Pancreas (tissue), 10 donors: ENCODE data around the gene EPB41L5. TPM values are rescaled to one million over a fixed set of nuclear protein-coding genes. Genes with fewer than 3 reads are reported as not detected.
"Not testable (repeated sequence)": the region's sequence is repeated elsewhere in the genome, so short reads cannot be mapped to it uniquely, and the experiment has no call there.

Experiments used
- ATAC-seq, 4 donors: fragments of 200-7000 bp; cut with Tn5 transposase; one replicate each; pipeline versions ENCODE4 v1.8.0 to v1.9.1; 2020; ENCODE audit warnings: mild to moderate bottlenecking in 4 of 4, moderate library complexity in 4 of 4
- DNase-seq, 6 donors: peaks; one replicate each; pipeline ENCODE4 v3.0.0-alpha.2; 2020
- FAIRE-seq: peaks from 2 replicates; lab custom pipeline; 2012; peaks lifted over from hg19 to GRCh38; lab: Jason Lieb, UNC
- H3K27ac ChIP-seq, 4 donors: fragments of 200-600 bp; sonication (generic); 1 replicate in 3 of 4; 2 replicates in 1 of 4; pipeline versions ENCODE4 v1.5.0 to v1.8.0; 2020
- H3K27me3 ChIP-seq, 4 donors: fragments of 200-600 bp; one replicate each; pipeline ENCODE4 v1.8.0; 2021
- H3K36me3 ChIP-seq, 3 donors: fragments of 200-600 bp; sonication (generic) in 1 of 3; one replicate each; pipeline versions ENCODE4 v1.5.0 to v1.8.0; 2020 to 2021
- H3K4me1 ChIP-seq, 3 donors: fragments of 200-600 bp; one replicate each; pipeline ENCODE4 v1.8.0; 2021
- H3K4me3 ChIP-seq, 4 donors: fragments of 200-600 bp; sonication (generic) in 2 of 4; one replicate each; pipeline versions ENCODE4 v1.5.0 to v1.8.0; 2020 to 2021
- H3K9me3 ChIP-seq, 4 donors: fragments of 200-600 bp; one replicate each; pipeline ENCODE4 v1.8.0; 2021
- CTCF ChIP-seq, 4 donors: fragments of 200-600 bp; sonication (generic) in 3 of 4; IDR thresholded peaks; one replicate each; pipeline versions ENCODE4 v1.5.0 to v1.8.0; 2021; ENCODE audit warnings: antibody characterized with exemption in 4 of 4
- WGBS, 2 donors: extraction: QIAGEN DNeasy Blood & Tissue Kit; methylation state at CpG; one replicate each; pipeline ENCODE4 v1.1.7; 2013; 5-methylcytosine and 5-hydroxymethylcytosine counted together
- intact Hi-C, 3 donors: fragments of 100-400 bp; cut with DNase I; formaldehyde crosslinking; loops; one replicate each; pipeline versions ENCODE4 v1.11.1 to v1.14.2; 2022
- polyA plus RNA-seq, 2 donors: library from polyadenylated mRNA; stranded (reverse); fragments of 200-250 nt; gene quantifications; one replicate each; pipeline ENCODE4 v1.2.3, GENCODE V29; 2013
- total RNA-seq, 6 donors: library from RNA; stranded (reverse); fragmentation: NEBNext Ultra II Directional in 4 of 6; extraction: Animal tissue kit (Norgen Biotek cat#: 25700) in 4 of 6; gene quantifications; one replicate each; pipeline versions ENCODE4 v1.2.1 to v1.2.4, GENCODE V29; 2021 to 2023
- donor health status: healthy with polysubstance abuse.
- donor health status: DM: no; HTN: no; CAD: no; lungs with moderate emphysema.
- donor health status: DM: no; HTN: no; CAD: no.
- donor health status: control.
- donor health status: control.
- donor health status: Bipolar disorder and iron deficiency.
- donor health status: DM: yes; HTN: yes; CAD: no.
- donor health status: DM: no; HTN: no; CAD: no.
- donor health status: DM: no; HTN: no; CAD: no.
- donor health status: DM: yes; HTN: yes; CAD: no.

EPB41L5 gene
- total and polyA plus RNA-seq, 8 donors, result 7.3 to 23.8 (median 20.5) TPM

DNA sequence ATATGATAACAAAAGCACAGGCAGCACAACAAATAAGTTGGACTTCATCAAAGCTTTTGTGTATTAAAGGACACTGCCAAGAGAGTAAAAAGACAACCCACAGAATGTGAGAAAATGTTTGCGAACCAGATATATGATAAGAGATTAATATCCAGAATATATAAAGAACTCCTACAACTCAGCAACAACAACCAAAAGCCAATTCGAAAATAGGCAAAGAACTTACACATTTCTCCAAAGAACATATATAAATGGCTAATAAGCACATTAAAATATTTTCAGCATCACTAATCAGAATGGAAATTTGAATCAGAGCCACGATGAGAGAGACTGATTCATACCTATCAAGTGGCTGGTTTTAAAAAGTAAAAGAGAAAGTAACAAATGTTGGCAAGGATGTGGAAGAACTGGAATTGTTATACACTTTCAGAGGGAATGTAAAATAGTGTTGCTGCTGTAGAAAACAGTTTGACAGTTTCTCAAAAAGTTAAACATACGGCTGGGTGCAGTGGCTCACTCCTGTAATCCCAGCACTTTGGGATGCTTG lies 25.2 kb downstream of the EPB41L5 start:
- ATAC-seq (no peak), FAIRE-seq (no peak), DNase-seq (no peak)
- no peaks in the 10 kb centered on the region for H3K4me1 ChIP-seq
- intact Hi-C loops, result no loop called here
- no peak for TF ChIP-seq CTCF (IDR thresholded peaks at IDR 0.05)
- H3K36me3 ChIP-seq, result no peaks in the 10 kb centered on the region
- WGBS, 2 donors, result 81 to 90% methylated on average over 4 of the region's 4 CpGs
- no peaks in the 10 kb centered on the region for H3K9me3 ChIP-seq
- no peak overlapping the region for H3K4me3 ChIP-seq
- no peak overlapping the region for H3K27ac ChIP-seq
- no peaks in the 10 kb centered on the region for H3K27me3 ChIP-seq

- Histone ChIP-seq H3K27ac (no peak overlapping the region), H3K4me3 (no peak overlapping the region), H3K9me3 (no peaks in the 10 kb centered on the region), H3K4me1 (no peaks in the 10 kb centered on the region), H3K36me3 (no peaks in the 10 kb centered on the region), H3K27me3 (no peaks in the 10 kb centered on the region)
- ATAC-seq, result no peak
- no peak for TF ChIP-seq CTCF (IDR thresholded peaks at IDR 0.05)
- WGBS, 2 donors, result 32 to 38% methylated on average over 1 of the region's 1 CpG
- peak; percentile 20 for FAIRE-seq
- DNase-seq, result no peak
- intact Hi-C loops, result no loop called here
These were observed 29.5 kb downstream of the EPB41L5 start for GRCh38 chr2:120042359-120042758.

DNA sequence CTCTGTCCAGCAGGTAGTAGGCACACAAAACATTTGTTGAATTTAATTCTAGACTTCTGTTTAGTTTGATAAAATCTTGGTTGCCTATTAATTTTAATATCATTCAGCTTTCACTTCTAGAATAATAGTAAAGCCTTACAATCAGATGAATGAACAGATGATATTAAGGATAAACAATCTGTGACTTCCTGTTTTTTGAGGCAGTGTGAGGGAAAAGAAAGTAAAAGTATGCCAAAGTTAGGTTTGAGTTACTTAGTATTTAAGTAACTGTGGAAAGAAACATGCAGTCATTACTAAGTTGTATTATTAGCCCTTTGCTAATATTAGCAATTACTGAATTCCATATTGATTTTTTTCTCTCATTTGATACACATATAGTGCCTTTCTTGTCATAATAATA lies 31.5 kb downstream of the EPB41L5 start:
- no peak for TF ChIP-seq CTCF (IDR thresholded peaks at IDR 0.05)
- H3K9me3 ChIP-seq, result no peaks in the 10 kb centered on the region
- no peak for DNase-seq
- no peak for ATAC-seq
- H3K27me3 ChIP-seq, result no peaks in the 10 kb centered on the region
- H3K4me3 ChIP-seq, result no peak overlapping the region
- intact Hi-C loops, result no loop called here
- H3K36me3 ChIP-seq, result no peaks in the 10 kb centered on the region
- H3K4me1 ChIP-seq, result no peaks in the 10 kb centered on the region
- no peak for FAIRE-seq
- no peak overlapping the region for H3K27ac ChIP-seq

DNA sequence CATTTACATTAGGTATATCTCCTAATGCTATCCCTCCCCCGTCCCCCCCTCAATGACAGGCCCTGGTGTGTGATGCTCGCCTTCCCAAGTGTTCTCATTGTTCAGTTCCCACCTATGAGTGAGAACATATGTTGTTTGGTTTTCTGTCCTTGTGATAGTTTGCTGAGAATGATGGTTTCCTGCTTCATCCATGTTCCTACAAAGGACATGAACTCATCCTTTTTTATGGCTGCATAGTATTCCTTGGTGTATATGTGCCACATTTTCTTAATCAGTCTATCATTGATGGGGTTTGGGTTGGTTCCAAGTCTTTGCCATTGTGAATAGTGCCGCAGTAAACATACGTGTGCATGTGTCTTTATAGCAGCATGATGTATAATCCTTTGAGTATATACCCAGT lies 32.9 kb downstream of the EPB41L5 start:
- H3K27ac ChIP-seq, FAIRE-seq, intact Hi-C loops: not testable (repeated sequence)

GRCh38 chr2:120046252-120046651 lies 33.4 kb downstream of the EPB41L5 start:
- WGBS, 2 donors, result 97 to 100% methylated on average over 2 of the region's 2 CpGs
- intact Hi-C loops, DNase-seq, H3K27me3 ChIP-seq, H3K4me3 ChIP-seq, H3K9me3 ChIP-seq, FAIRE-seq, H3K36me3 ChIP-seq, ATAC-seq, H3K4me1 ChIP-seq, H3K27ac ChIP-seq: not testable (repeated sequence)

More for the DNA sequence above, 32.9 kb downstream of the EPB41L5 start:
- not testable (repeated sequence) for H3K9me3 ChIP-seq, H3K36me3 ChIP-seq, H3K4me1 ChIP-seq, H3K27me3 ChIP-seq, ATAC-seq, DNase-seq, H3K4me3 ChIP-seq
- whole genome bisulfite sequencing, 2 donors, result 97 to 99% methylated on average over 4 of the region's 4 CpGs

DNA sequence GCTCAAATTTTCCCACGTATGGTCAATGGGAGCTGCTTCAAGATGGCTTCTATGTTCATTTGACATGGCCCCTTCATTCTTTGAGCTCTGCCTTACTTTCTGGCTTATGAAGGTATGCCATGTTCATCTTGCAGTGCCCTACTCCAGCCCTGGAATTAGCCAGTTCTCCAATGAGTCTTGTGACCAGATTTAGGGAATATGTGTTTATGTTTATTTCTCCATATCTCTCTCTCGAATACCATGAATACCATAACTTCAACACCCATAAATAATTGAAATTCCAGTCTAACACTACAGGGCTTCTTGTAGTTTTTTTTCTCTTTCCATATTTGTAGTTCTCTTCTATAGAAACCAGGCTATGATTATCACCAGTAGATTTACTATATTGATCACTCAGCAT lies 39.7 kb downstream of the EPB41L5 start:
- Histone ChIP-seq H3K27ac (no peak overlapping the region), H3K27me3 (no peaks in the 10 kb centered on the region), H3K36me3 (no peaks in the 10 kb centered on the region), H3K4me1 (no peaks in the 10 kb centered on the region), H3K4me3 (no peak overlapping the region), H3K9me3 (no peaks in the 10 kb centered on the region)
- no peak for FAIRE-seq
- 78 to 86% methylated on average over 2 of the region's 2 CpGs for WGBS, 2 donors
- DNase-seq, result no peak
- no peak for ATAC-seq
- intact Hi-C loops, result no loop called here
- TF ChIP-seq CTCF (IDR thresholded peaks at IDR 0.05), result no peak
